ENCODE measurements around the gene TMEM245.
"Not testable (repeated sequence)": the region's sequence is repeated elsewhere in the genome, so short reads cannot be mapped to it uniquely, and the experiment has no call there.

Gene TMEM245

GRCh38 chr9:109060191-109060590, 59.6 kb downstream of the TMEM245 start:
- no peak for DNase-seq

- DNase-seq, result not testable (repeated sequence)
Observed at GRCh38 chr9:109053121-109053520, 66.6 kb downstream of the TMEM245 start.

- DNase-seq, result no peak
Observed at GRCh38 chr9:109052416-109052815, 67.3 kb downstream of the TMEM245 start.

- no peak for DNase-seq
Observed at GRCh38 chr9:109051733-109052132, 68.0 kb downstream of the TMEM245 start.

- no peak for DNase-seq
Observed at GRCh38 chr9:109050444-109050843, 69.3 kb downstream of the TMEM245 start.

GRCh38 chr9:109048822-109049221, 70.9 kb downstream of the TMEM245 start:
- no peak for DNase-seq

GRCh38 chr9:109047259-109047658, 72.5 kb downstream of the TMEM245 start:
- DNase-seq, result no peak

- DNase-seq, result no peak
Observed at GRCh38 chr9:109046346-109046745, 73.4 kb downstream of the TMEM245 start.

GRCh38 chr9:109043578-109043977, 76.2 kb downstream of the TMEM245 start:
- DNase-seq, result no peak

- DNase-seq, result no peak
Observed at GRCh38 chr9:109040571-109040970, 79.2 kb downstream of the TMEM245 start.

GRCh38 chr9:109039539-109039938, 80.2 kb downstream of the TMEM245 start:
- no peak for DNase-seq

GRCh38 chr9:109037946-109038715, 81.6 kb downstream of the TMEM245 start:
- no peak for DNase-seq

GRCh38 chr9:109036744-109037680, 82.7 kb downstream of the TMEM245 start:
- no peak for DNase-seq

- DNase-seq, result no peak
Observed at GRCh38 chr9:109035684-109036423, 83.9 kb downstream of the TMEM245 start.

GRCh38 chr9:109033941-109034700, 85.6 kb downstream of the TMEM245 start:
- no peak for DNase-seq

- DNase-seq, result no peak
Observed at GRCh38 chr9:109031241-109031640, 88.5 kb downstream of the TMEM245 start.

GRCh38 chr9:109030426-109030825, 89.3 kb downstream of the TMEM245 start:
- DNase-seq, result no peak

GRCh38 chr9:109028457-109028856, 91.3 kb downstream of the TMEM245 start:
- no peak for DNase-seq

GRCh38 chr9:109027176-109027575, 92.6 kb downstream of the TMEM245 start:
- DNase-seq, result no peak

- no peak for DNase-seq
Observed at GRCh38 chr9:109026306-109026705, 93.4 kb downstream of the TMEM245 start.

GRCh38 chr9:109022873-109023272, 96.9 kb downstream of the TMEM245 start:
- DNase-seq, result no peak
